Activated T-helper 1 cell treated with anti-CD3 and anti-CD28 coated beads, Interleukin-12 subunit alpha, Interleukin-12 subunit beta, Interleukin-2, Interleukin-4 antibody, amounts not matched to agents 30 ng/mL and 10 ng/mL and 1 ng/mL, durations not matched to agents 14 hours and 24 hours and 36 hours (primary cell): ENCODE data around the gene PEX16. TPM values are rescaled to one million over a fixed set of nuclear protein-coding genes. Genes with fewer than 3 reads are reported as not detected.
A peak's percentile ranks its signal among the peaks of the same experiment; 100 is the strongest.

Source experiments
- DNase-seq: peaks from one replicate; pipeline ENCODE4 v3.0.0; 2021; ENCODE audit warnings: low spot score
- H3K27ac Mint-ChIP-seq: one replicate; pipeline ENCODE4 v1.8.0; 2021; ENCODE audit warnings: mild to moderate bottlenecking, mixed read lengths
- H3K27me3 Mint-ChIP-seq: one replicate; pipeline ENCODE4 v1.8.0; 2022; ENCODE audit warnings: mild to moderate bottlenecking, moderate library complexity, mixed read lengths; ENCODE audit not compliant: insufficient read depth
- H3K36me3 Mint-ChIP-seq: one replicate; pipeline ENCODE4 v1.8.0; 2021; ENCODE audit warnings: low read depth, mixed read lengths
- H3K4me1 Mint-ChIP-seq: one replicate; pipeline ENCODE4 v1.8.0; 2021; ENCODE audit warnings: low read depth, mixed read lengths
- H3K4me3 Mint-ChIP-seq: one replicate; pipeline ENCODE4 v1.8.0; 2021; ENCODE audit warnings: mild to moderate bottlenecking, moderate library complexity, mixed read lengths
- H3K9me3 Mint-ChIP-seq: one replicate; pipeline ENCODE4 v1.8.0; 2021; ENCODE audit warnings: mixed read lengths
- intact Hi-C: fragments of 100-400 bp; cut with micrococcal nuclease; formaldehyde crosslinking; loops from one replicate; pipeline ENCODE4 v1.15.1; 2024
- total RNA-seq: library from RNA; stranded (reverse); gene quantifications from 2 replicates; pipeline ENCODE4 v1.2.3, GENCODE V29; 2022

PEX16 gene
- total RNA-seq, 1 donor from 2014 or later, result 44.6 TPM

- Mint-ChIP-seq H3K4me3 (peak overlapping the region; percentile 71), H3K27me3 (peaks cover 4% of the 10 kb centered on the region), H3K27ac (no peak overlapping the region), H3K4me1 (peaks cover 6% of the 10 kb centered on the region), H3K9me3 (no peaks in the 10 kb centered on the region), H3K36me3 (peaks cover 13% of the 10 kb centered on the region)
- no peak for DNase-seq
- intact Hi-C loops, result loop anchor here (1.0 kb wide), 4 partner anchors 15 to 79 kb away; partner anchors contain the start of gene SLC35C1
Measured at GRCh38 chr11:45884596-45885185, 33.0 kb downstream of the PEX16 start.

GRCh38 chr11:45881708-45882368 is 35.8 kb downstream of the PEX16 start:
- H3K27ac Mint-ChIP-seq, result no peak overlapping the region
- no peak overlapping the region for H3K4me3 Mint-ChIP-seq
- intact Hi-C loops, result no loop called here
- peaks cover 18% of the 10 kb centered on the region for H3K36me3 Mint-ChIP-seq
- DNase-seq, result no peak
- no peaks in the 10 kb centered on the region for H3K9me3 Mint-ChIP-seq
- no peaks in the 10 kb centered on the region for H3K27me3 Mint-ChIP-seq
- peaks cover 6% of the 10 kb centered on the region for H3K4me1 Mint-ChIP-seq

GRCh38 chr11:45880772-45881570 is 36.7 kb downstream of the PEX16 start:
- H3K9me3 Mint-ChIP-seq, result no peaks in the 10 kb centered on the region
- DNase-seq, result no peak
- H3K4me3 Mint-ChIP-seq, result no peak overlapping the region
- no peak overlapping the region for H3K27ac Mint-ChIP-seq
- H3K36me3 Mint-ChIP-seq, result peaks cover 20% of the 10 kb centered on the region
- no peaks in the 10 kb centered on the region for H3K27me3 Mint-ChIP-seq
- intact Hi-C loops, result no loop called here
- peaks cover 6% of the 10 kb centered on the region for H3K4me1 Mint-ChIP-seq

- no peaks in the 10 kb centered on the region for H3K27me3 Mint-ChIP-seq
- intact Hi-C loops, result no loop called here
- no peak overlapping the region for H3K27ac Mint-ChIP-seq
- no peak overlapping the region for H3K4me3 Mint-ChIP-seq
- peaks cover 26% of the 10 kb centered on the region for H3K36me3 Mint-ChIP-seq
- no peaks in the 10 kb centered on the region for H3K9me3 Mint-ChIP-seq
- peaks cover 2% of the 10 kb centered on the region for H3K4me1 Mint-ChIP-seq
- no peak for DNase-seq
Measured at GRCh38 chr11:45879803-45880686, 37.6 kb downstream of the PEX16 start.

DNA sequence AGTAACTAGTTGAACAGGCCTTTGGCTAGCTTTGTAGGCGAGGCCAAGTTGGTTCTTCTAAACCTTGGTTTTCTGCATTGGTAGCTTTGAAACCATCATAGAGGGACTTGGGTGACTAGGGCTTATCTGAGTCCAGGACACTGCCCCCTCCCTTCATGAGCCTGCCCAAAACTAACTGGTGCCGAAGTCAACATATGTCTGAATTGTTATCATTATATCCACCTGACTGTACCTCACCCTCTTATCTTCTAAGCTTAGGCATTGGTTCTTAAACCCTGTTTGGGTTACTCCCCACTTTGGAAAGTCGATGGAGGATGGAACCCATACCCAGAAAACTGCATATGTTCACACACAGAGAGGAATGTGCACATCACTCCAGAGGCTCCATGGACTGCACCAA is 39.8 kb downstream of the PEX16 start:
- H3K36me3 Mint-ChIP-seq, result peaks cover 27% of the 10 kb centered on the region
- intact Hi-C loops, result no loop called here
- no peak for DNase-seq

DNA sequence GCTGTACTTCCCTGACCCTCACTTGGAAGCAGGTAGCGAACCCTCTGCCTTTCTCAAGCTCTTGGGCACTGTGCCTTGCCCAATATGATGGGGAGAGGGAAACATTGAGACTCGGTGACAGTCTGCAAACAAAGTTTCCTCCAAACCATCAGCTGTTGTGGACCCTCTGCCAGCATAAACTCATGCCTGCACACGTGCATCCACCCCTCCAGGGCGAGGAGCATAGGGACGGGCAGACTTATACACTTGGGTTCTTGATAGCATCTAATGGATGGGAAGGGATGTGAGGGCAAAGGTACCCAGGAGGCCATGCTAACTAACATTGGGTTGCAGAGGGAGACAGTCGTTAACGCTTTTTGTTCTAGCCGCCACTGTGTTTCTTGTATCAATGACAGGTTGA is 40.5 kb downstream of the PEX16 start:
- Mint-ChIP-seq H3K4me3 (no peak overlapping the region), H3K9me3 (no peaks in the 10 kb centered on the region), H3K27me3 (no peaks in the 10 kb centered on the region), H3K4me1 (no peaks in the 10 kb centered on the region), H3K36me3 (peaks cover 24% of the 10 kb centered on the region), H3K27ac (no peak overlapping the region)
- intact Hi-C loops, result no loop called here
- DNase-seq, result no peak

More for the DNA sequence above, 39.8 kb downstream of the PEX16 start:
- Mint-ChIP-seq H3K9me3 (no peaks in the 10 kb centered on the region), H3K4me3 (no peak overlapping the region), H3K27me3 (no peaks in the 10 kb centered on the region), H3K4me1 (no peaks in the 10 kb centered on the region), H3K27ac (no peak overlapping the region)

GRCh38 chr11:45876401-45876800 is 41.3 kb downstream of the PEX16 start:
- no peak overlapping the region for H3K4me3 Mint-ChIP-seq
- no peak overlapping the region for H3K27ac Mint-ChIP-seq
- H3K4me1 Mint-ChIP-seq, result no peaks in the 10 kb centered on the region
- H3K27me3 Mint-ChIP-seq, result no peaks in the 10 kb centered on the region
- H3K9me3 Mint-ChIP-seq, result no peaks in the 10 kb centered on the region
- no peak for DNase-seq
- intact Hi-C loops, result no loop called here
- H3K36me3 Mint-ChIP-seq, result peaks cover 25% of the 10 kb centered on the region

- intact Hi-C loops, result loop anchor here (2.0 kb wide), 1 partner anchor 134 kb away; no protein-coding TSS in a partner anchor
- Mint-ChIP-seq H3K9me3 (no peaks in the 10 kb centered on the region), H3K4me3 (no peak overlapping the region), H3K36me3 (peaks cover 37% of the 10 kb centered on the region), H3K4me1 (no peaks in the 10 kb centered on the region), H3K27ac (no peak overlapping the region), H3K27me3 (no peaks in the 10 kb centered on the region)
- DNase-seq, result no peak
Measured at GRCh38 chr11:45872651-45873356, 44.9 kb downstream of the PEX16 start.

DNA sequence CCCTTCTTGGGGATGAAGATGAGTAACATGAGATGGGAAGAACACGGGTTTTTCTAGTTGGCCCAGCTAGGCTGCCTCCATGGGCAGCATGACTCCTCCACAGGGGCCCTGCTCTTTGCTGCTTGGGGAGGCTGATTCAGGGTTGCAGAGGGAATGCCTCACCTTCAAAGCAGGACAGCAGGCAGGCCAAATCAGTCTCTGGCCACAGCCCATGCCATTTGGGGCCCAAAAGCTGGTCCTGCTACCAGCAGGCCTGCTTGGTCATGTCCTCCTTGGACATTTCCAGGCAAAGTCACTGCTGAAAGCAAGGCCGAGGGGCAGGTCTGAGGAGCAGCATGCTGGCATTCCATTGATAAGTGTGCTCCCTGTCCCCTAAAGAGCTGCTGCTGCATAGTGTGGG is 46.0 kb downstream of the PEX16 start:
- Mint-ChIP-seq H3K9me3 (no peaks in the 10 kb centered on the region), H3K36me3 (peaks cover 38% of the 10 kb centered on the region), H3K27me3 (no peaks in the 10 kb centered on the region), H3K4me3 (no peak overlapping the region), H3K27ac (no peak overlapping the region), H3K4me1 (no peaks in the 10 kb centered on the region)
- intact Hi-C loops, result loop anchor here (2.0 kb wide), 1 partner anchor 135 kb away; no protein-coding TSS in a partner anchor
- no peak for DNase-seq

- intact Hi-C loops, result no loop called here
- Mint-ChIP-seq H3K27me3 (no peaks in the 10 kb centered on the region), H3K9me3 (no peaks in the 10 kb centered on the region), H3K36me3 (peaks cover 39% of the 10 kb centered on the region), H3K27ac (no peak overlapping the region), H3K4me3 (no peak overlapping the region), H3K4me1 (no peaks in the 10 kb centered on the region)
- DNase-seq, result no peak
Measured at GRCh38 chr11:45870706-45871105, 47.0 kb downstream of the PEX16 start.

- Mint-ChIP-seq H3K27me3 (no peaks in the 10 kb centered on the region), H3K9me3 (no peaks in the 10 kb centered on the region), H3K27ac (no peak overlapping the region), H3K36me3 (peaks cover 34% of the 10 kb centered on the region), H3K4me3 (no peak overlapping the region), H3K4me1 (no peaks in the 10 kb centered on the region)
- intact Hi-C loops, result no loop called here
- DNase-seq, result no peak
Measured at GRCh38 chr11:45869551-45869950, 48.1 kb downstream of the PEX16 start.

DNA sequence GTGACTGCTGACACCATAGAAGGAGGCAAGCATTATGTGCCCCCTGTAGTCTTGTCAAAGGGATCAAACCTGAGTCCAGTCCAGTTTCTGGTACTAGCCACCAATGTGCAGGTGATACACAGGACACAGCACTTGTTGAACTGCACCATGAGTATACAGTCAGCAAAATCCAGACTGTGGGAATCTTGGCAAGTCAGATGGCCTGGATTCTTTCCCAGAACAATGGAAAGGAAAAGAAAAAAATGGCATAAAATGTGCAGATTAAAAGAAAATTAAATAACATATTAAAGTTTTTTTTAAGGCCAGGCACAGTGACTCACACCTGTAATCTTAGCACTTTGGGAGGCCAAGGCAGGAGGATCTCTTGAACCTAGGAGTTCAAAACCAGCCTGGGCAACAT is 53.6 kb downstream of the PEX16 start:
- no peak for DNase-seq
- Mint-ChIP-seq H3K4me1 (no peaks in the 10 kb centered on the region), H3K4me3 (no peak overlapping the region), H3K36me3 (peaks cover 36% of the 10 kb centered on the region), H3K27ac (no peak overlapping the region), H3K9me3 (no peaks in the 10 kb centered on the region), H3K27me3 (no peaks in the 10 kb centered on the region)
- intact Hi-C loops, result no loop called here
